ENCODE results near the gene LAMTOR4. TPM values are rescaled to one million over a fixed set of nuclear protein-coding genes. Genes with fewer than 3 reads are reported as not detected.
"Not testable (repeated sequence)": the region's sequence is repeated elsewhere in the genome, so short reads cannot be mapped to it uniquely, and the experiment has no call there.

The LAMTOR4 gene
- polyA plus RNA-seq, 2 donors: 85.7 to 138 TPM

DNA sequence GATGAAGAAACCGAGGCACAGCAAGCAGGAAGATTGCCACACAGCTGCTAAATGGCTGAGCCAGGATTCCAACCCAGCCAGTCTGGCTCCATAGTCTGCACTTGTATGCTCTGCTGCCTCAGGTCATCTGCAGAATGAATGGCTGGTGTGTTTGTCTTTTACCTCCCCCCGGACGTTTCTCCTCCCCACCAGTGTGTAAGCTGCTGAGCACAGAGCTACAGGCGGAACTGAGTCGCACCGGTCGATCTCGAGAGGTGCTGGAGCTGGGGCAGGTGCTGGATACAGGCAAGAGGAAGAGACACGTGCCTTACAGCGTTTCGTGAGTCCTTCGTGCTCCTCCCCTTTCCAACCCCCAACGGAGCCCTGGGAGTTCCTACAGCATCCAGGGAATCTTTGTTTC lies 26.7 kb upstream of the LAMTOR4 start:
- H3K4me1 ChIP-seq (ENCODE audit: control insufficient read depth in 2 of 2, insufficient read depth in 2 of 2, low read length in 1 of 2): peaks cover 0 to 2% of the 10 kb centered on the region in 2 donors
- no peaks in the 10 kb centered on the region for H3K27me3 ChIP-seq (ENCODE audit: control insufficient read depth in 1 of 2, insufficient read depth in 2 of 2, low read length in 2 of 2)
- no peaks in the 10 kb centered on the region for H3K36me3 ChIP-seq (ENCODE audit: control insufficient read depth in 2 of 2, insufficient read depth in 2 of 2, low read length in 1 of 2)
- 51 to 58% methylated on average over 13 of the region's 13 CpGs for WGBS, 2 donors
- no peaks in the 10 kb centered on the region for H3K9me3 ChIP-seq (ENCODE audit: control insufficient read depth in 2 of 2, insufficient read depth in 1 of 2, low read depth in 1 of 2, low read length in 1 of 2)
- H3K27ac ChIP-seq (ENCODE audit: low read depth in 2 of 2, low read length in 1 of 2): peak overlapping the region in 1 of 2 donors; percentile 14
- H3K4me3 ChIP-seq (ENCODE audit: low read depth in 1 of 2, low read length in 2 of 2): no peak overlapping the region

DNA sequence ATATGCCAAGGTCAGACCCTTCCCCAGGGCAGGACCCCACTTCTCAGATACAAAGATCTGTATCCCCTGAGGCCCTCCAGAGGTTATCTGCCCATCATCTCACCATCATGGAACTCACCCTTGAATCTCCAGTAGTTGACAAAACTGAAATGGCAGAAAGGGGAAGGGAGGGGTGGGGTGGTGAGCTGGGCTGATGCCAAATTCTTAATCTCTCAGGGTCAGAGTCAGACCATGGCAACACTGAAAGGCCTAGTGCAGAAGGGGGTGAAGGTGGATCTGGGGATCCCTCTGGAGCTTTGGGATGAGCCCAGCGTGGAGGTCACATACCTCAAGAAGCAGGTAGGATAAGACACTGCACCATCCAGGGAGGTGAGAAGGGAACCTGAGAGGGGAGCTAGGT lies 26.1 kb upstream of the LAMTOR4 start:
- H3K4me3 ChIP-seq (ENCODE audit: low read depth in 1 of 2, low read length in 2 of 2): no peak overlapping the region
- no peaks in the 10 kb centered on the region for H3K9me3 ChIP-seq (ENCODE audit: control insufficient read depth in 2 of 2, insufficient read depth in 1 of 2, low read depth in 1 of 2, low read length in 1 of 2)
- H3K4me1 ChIP-seq (ENCODE audit: control insufficient read depth in 2 of 2, insufficient read depth in 2 of 2, low read length in 1 of 2): peaks cover 0 to 5% of the 10 kb centered on the region in 2 donors
- peak overlapping the region in 1 of 2 donors; percentile 14 for H3K27ac ChIP-seq (ENCODE audit: low read depth in 2 of 2, low read length in 1 of 2)
- H3K36me3 ChIP-seq (ENCODE audit: control insufficient read depth in 2 of 2, insufficient read depth in 2 of 2, low read length in 1 of 2): no peaks in the 10 kb centered on the region
- no peaks in the 10 kb centered on the region for H3K27me3 ChIP-seq (ENCODE audit: control insufficient read depth in 1 of 2, insufficient read depth in 2 of 2, low read length in 2 of 2)
- WGBS, 2 donors: 95 to 100% methylated on average over 1 of the region's 1 CpG

DNA sequence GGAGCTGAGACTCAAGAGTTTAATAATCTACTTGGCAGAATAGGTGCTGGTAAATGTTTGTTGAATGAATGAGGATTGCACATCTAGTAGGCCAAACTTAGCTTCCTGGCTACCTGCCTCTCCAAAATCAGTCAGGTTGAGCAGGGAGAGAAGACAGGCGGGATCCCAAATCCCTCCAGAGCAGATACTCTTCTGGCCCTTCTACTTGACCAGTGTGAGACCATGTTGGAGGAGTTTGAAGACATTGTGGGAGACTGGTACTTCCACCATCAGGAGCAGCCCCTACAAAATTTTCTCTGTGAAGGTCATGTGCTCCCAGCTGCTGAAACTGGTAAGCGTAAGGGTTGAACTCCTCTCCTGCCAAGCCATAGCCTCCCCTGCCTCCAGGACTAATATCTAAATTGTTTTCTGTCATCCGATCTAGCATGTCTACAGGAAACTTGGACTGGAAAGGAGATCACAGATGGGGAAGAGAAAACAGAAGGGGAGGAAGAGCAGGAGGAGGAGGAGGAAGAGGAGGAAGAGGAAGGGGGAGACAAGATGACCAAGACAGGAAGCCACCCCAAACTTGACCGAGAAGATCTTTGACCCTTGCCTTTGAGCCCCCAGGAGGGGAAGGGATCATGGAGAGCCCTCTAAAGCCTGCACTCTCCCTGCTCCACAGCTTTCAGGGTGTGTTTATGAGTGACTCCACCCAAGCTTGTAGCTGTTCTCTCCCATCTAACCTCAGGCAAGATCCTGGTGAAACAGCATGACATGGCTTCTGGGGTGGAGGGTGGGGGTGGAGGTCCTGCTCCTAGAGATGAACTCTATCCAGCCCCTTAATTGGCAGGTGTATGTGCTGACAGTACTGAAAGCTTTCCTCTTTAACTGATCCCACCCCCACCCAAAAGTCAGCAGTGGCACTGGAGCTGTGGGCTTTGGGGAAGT lies 24.2 kb upstream of the LAMTOR4 start:
- Histone ChIP-seq H3K36me3 (ENCODE audit: control insufficient read depth in 2 of 2, insufficient read depth in 2 of 2, low read length in 1 of 2) (no peaks in the 10 kb centered on the region), H3K9me3 (ENCODE audit: control insufficient read depth in 2 of 2, insufficient read depth in 1 of 2, low read depth in 1 of 2, low read length in 1 of 2) (no peaks in the 10 kb centered on the region), H3K4me3 (ENCODE audit: low read depth in 1 of 2, low read length in 2 of 2) (no peak overlapping the region), H3K27me3 (ENCODE audit: control insufficient read depth in 1 of 2, insufficient read depth in 2 of 2, low read length in 2 of 2) (no peaks in the 10 kb centered on the region), H3K27ac (ENCODE audit: low read depth in 2 of 2, low read length in 1 of 2) (peak overlapping the region; percentile 11 to 87), H3K4me1 (ENCODE audit: control insufficient read depth in 2 of 2, insufficient read depth in 2 of 2, low read length in 1 of 2) (peaks cover 4 to 5% of the 10 kb centered on the region in 2 donors)
- 71 to 76% methylated on average over 4 of the region's 4 CpGs for WGBS, 2 donors

GRCh38 chr7:100126239-100126930 lies 22.3 kb upstream of the LAMTOR4 start:
- Histone ChIP-seq H3K36me3 (ENCODE audit: control insufficient read depth in 2 of 2, insufficient read depth in 2 of 2, low read length in 1 of 2) (no peaks in the 10 kb centered on the region), H3K4me3 (ENCODE audit: low read depth in 1 of 2, low read length in 2 of 2) (peak overlapping the region; percentile 76 to 81), H3K9me3 (ENCODE audit: control insufficient read depth in 2 of 2, insufficient read depth in 1 of 2, low read depth in 1 of 2, low read length in 1 of 2) (no peaks in the 10 kb centered on the region), H3K27me3 (ENCODE audit: control insufficient read depth in 1 of 2, insufficient read depth in 2 of 2, low read length in 2 of 2) (no peaks in the 10 kb centered on the region), H3K27ac (ENCODE audit: low read depth in 2 of 2, low read length in 1 of 2) (peak overlapping the region; percentile 95 to 98), H3K4me1 (ENCODE audit: control insufficient read depth in 2 of 2, insufficient read depth in 2 of 2, low read length in 1 of 2) (peaks cover 4 to 5% of the 10 kb centered on the region in 2 donors)
- 7 to 9% methylated on average over 29 of the region's 29 CpGs for WGBS, 2 donors

- no peaks in the 10 kb centered on the region for H3K9me3 ChIP-seq (ENCODE audit: control insufficient read depth in 2 of 2, insufficient read depth in 1 of 2, low read depth in 1 of 2, low read length in 1 of 2)
- peak within 1 kb of the TSS; percentile 95 to 98 for H3K27ac ChIP-seq (ENCODE audit: low read depth in 2 of 2, low read length in 1 of 2)
- H3K27me3 ChIP-seq (ENCODE audit: control insufficient read depth in 1 of 2, insufficient read depth in 2 of 2, low read length in 2 of 2): no peaks in the 10 kb centered on the region
- WGBS, 2 donors: 0 to 1% methylated on average over 66 to 85 of the region's 85 CpGs
- H3K4me3 ChIP-seq (ENCODE audit: low read depth in 1 of 2, low read length in 2 of 2): peak within 1 kb of the TSS; percentile 76 to 81
- H3K4me1 ChIP-seq (ENCODE audit: control insufficient read depth in 2 of 2, insufficient read depth in 2 of 2, low read length in 1 of 2): peaks cover 4 to 5% of the 10 kb centered on the region in 2 donors
- H3K36me3 ChIP-seq (ENCODE audit: control insufficient read depth in 2 of 2, insufficient read depth in 2 of 2, low read length in 1 of 2): no peaks in the 10 kb centered on the region
Observed at GRCh38 chr7:100126931-100127865, 21.5 kb upstream of the LAMTOR4 start, which contains the start of gene MBLAC1. Gene MBLAC1, plus strand, starts transcription at chr7:100126967. Its CDS starts 429 bp downstream, at chr7:100127396.

DNA sequence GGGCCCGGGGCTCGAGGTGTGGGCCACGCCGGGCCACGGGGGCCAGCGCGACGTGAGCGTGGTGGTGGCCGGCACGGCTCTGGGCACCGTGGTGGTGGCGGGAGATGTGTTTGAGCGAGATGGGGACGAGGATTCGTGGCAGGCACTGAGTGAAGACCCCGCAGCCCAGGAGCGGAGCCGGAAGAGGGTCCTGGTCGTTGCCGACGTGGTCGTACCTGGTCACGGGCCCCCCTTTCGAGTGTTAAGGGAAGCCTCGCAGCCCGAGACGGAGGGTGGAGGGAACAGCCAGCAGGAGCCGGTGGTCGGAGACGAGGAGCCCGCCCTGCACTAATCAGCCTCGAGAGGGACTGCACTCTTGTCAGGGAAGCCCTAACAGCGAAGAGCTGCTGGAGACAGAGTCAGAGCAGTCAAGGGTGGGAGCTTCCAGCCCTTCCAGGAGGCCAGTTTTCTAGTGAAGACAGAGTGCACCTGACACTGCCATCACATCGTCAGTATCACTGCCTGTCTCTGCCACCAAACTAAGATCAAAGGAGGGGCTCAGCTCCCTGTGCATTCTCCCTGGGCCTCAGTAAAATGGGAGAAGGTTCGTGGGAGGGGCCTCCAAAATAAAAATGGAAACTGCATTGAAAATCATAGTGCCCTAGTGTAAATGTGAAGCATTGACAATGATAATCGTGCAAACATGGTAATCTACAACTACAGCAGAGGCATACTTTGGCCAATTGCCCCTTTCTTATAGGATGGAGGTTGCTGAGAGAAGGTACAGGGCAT lies 20.7 kb upstream of the LAMTOR4 start:
- Histone ChIP-seq H3K4me1 (ENCODE audit: control insufficient read depth in 2 of 2, insufficient read depth in 2 of 2, low read length in 1 of 2) (peaks cover 4 to 5% of the 10 kb centered on the region in 2 donors), H3K27ac (ENCODE audit: low read depth in 2 of 2, low read length in 1 of 2) (peak overlapping the region; percentile 95 to 98), H3K36me3 (ENCODE audit: control insufficient read depth in 2 of 2, insufficient read depth in 2 of 2, low read length in 1 of 2) (no peaks in the 10 kb centered on the region), H3K27me3 (ENCODE audit: control insufficient read depth in 1 of 2, insufficient read depth in 2 of 2, low read length in 2 of 2) (no peaks in the 10 kb centered on the region), H3K9me3 (ENCODE audit: control insufficient read depth in 2 of 2, insufficient read depth in 1 of 2, low read depth in 1 of 2, low read length in 1 of 2) (no peaks in the 10 kb centered on the region), H3K4me3 (ENCODE audit: low read depth in 1 of 2, low read length in 2 of 2) (peak overlapping the region; percentile 76 to 81)
- WGBS, 2 donors: 3% methylated on average over 37 of the region's 37 CpGs

DNA sequence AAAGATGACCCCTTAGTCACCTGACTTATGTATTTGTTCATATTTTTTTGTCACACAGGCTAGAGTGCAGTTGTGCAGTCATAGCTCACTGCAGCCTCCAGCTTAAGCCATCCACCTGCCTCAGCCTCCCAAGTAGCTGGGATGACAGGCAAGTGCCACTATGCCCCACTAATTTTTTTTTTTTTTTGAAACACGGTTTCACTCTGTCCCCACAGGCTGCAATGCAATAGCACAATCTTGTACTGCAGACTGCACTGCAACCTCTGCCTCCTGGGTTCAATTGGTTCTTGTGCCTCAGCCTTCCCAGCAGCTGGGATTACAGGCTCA lies 20.1 kb upstream of the LAMTOR4 start:
- Histone ChIP-seq H3K4me3 (ENCODE audit: low read depth in 1 of 2, low read length in 2 of 2) (peak overlapping the region in 1 of 2 donors; percentile 81), H3K27ac (ENCODE audit: low read depth in 2 of 2, low read length in 1 of 2) (peak overlapping the region in 1 of 2 donors; percentile 95), H3K36me3 (ENCODE audit: control insufficient read depth in 2 of 2, insufficient read depth in 2 of 2, low read length in 1 of 2) (no peaks in the 10 kb centered on the region), H3K9me3 (ENCODE audit: control insufficient read depth in 2 of 2, insufficient read depth in 1 of 2, low read depth in 1 of 2, low read length in 1 of 2) (no peaks in the 10 kb centered on the region), H3K27me3 (ENCODE audit: control insufficient read depth in 1 of 2, insufficient read depth in 2 of 2, low read length in 2 of 2) (no peaks in the 10 kb centered on the region), H3K4me1 (ENCODE audit: control insufficient read depth in 2 of 2, insufficient read depth in 2 of 2, low read length in 1 of 2) (peaks cover 4 to 5% of the 10 kb centered on the region in 2 donors)
- 61 to 68% methylated on average over 1 of the region's 1 CpG for WGBS, 2 donors

DNA sequence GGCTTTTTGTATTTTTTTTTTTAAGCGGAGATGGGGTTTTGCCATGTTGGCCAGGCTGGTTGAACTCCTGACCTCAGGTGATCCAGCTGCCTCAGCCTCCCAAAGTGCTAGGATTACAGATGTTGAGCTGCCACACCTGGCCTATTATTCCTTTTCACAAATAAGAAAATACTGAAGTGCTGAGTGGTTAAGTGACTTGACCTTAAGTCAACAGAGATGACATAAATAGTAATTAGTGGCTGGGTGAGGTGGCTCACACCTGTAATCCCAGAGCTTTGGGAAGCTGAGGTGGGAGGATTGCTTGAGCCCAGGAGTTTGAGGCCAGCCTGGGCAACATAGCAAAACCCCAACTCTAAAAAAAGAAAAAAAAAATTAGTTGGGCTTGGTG lies 18.5 kb upstream of the LAMTOR4 start:
- not testable (repeated sequence) for H3K9me3 ChIP-seq (ENCODE audit: control insufficient read depth in 2 of 2, insufficient read depth in 1 of 2, low read depth in 1 of 2, low read length in 1 of 2); H3K4me1 ChIP-seq (ENCODE audit: control insufficient read depth in 2 of 2, insufficient read depth in 2 of 2, low read length in 1 of 2); H3K36me3 ChIP-seq (ENCODE audit: control insufficient read depth in 2 of 2, insufficient read depth in 2 of 2, low read length in 1 of 2); H3K4me3 ChIP-seq (ENCODE audit: low read depth in 1 of 2, low read length in 2 of 2); H3K27me3 ChIP-seq (ENCODE audit: control insufficient read depth in 1 of 2, insufficient read depth in 2 of 2, low read length in 2 of 2)
- peak overlapping the region; percentile 50 to 91 for H3K27ac ChIP-seq (ENCODE audit: low read depth in 2 of 2, low read length in 1 of 2)
- 49 to 80% methylated on average over 1 of the region's 1 CpG for WGBS, 2 donors
